ENCODE results near the gene SMARCC1. TPM values are rescaled to one million over a fixed set of nuclear protein-coding genes. Genes with fewer than 3 reads are reported as not detected.

Gene SMARCC1
- total RNA-seq, 6 experiments from 2014 or later = 65.8 to 81.9 (median 69.2) TPM

DNA sequence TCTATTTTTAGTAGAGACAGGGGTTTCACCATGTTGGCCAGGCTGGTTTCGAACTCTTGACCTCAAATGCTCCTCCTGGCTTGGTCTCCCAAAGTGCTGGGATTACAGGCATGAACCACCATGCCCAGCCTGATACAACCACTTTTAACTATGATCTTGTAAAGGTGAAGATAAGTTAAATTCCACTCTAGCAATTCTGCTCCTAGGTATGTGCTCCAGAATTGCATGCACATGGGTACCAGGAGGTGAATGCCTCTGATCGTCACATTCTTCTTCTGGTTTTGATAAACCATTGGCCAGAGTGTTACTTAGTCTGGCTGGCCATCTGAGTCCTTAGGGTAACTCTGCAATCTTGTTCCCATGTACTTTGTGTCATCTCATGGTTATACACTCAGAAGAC lies 225.3 kb downstream of the SMARCC1 start:
- Mint-ChIP-seq H3K27ac (no peak overlapping the region), H3K27me3 (ENCODE audit: insufficient read depth) (peaks cover 21% of the 10 kb centered on the region), H3K4me3 (no peak overlapping the region), H3K36me3 (ENCODE audit: low read depth) (no peaks in the 10 kb centered on the region), H3K9me3 (peaks cover 5% of the 10 kb centered on the region; the same call in 1 of the 2 replicates), H3K4me1 (ENCODE audit: low read depth) (no peaks in the 10 kb centered on the region)
- DNase-seq = no peak
- TF ChIP-seq, protein P1, sequence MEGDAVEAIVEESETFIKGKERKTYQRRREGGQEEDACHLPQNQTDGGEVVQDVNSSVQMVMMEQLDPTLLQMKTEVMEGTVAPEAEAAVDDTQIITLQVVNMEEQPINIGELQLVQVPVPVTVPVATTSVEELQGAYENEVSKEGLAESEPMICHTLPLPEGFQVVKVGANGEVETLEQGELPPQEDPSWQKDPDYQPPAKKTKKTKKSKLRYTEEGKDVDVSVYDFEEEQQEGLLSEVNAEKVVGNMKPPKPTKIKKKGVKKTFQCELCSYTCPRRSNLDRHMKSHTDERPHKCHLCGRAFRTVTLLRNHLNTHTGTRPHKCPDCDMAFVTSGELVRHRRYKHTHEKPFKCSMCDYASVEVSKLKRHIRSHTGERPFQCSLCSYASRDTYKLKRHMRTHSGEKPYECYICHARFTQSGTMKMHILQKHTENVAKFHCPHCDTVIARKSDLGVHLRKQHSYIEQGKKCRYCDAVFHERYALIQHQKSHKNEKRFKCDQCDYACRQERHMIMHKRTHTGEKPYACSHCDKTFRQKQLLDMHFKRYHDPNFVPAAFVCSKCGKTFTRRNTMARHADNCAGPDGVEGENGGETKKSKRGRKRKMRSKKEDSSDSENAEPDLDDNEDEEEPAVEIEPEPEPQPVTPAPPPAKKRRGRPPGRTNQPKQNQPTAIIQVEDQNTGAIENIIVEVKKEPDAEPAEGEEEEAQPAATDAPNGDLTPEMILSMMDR (IDR thresholded peaks at IDR 0.05) = no peak

DNA sequence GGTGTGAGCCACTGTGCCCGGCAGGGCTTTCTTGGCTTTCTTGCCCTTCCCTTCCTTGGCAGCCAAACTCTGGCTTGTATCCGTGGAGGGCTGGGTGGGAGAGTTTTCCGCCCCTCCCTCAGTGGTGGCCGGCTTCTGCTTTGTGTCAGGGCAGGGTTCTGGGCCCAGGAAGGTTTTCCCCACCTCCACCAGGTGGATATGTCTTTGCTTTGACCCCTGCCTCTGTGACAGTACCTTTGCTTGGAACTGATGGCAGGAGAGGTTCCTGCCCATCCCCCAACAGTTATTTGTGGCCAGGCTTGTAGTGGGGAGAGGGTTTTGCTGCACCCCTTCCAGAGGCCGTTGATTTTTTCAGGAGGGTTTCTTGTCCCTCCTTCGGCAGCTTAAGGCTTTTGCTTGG lies 227.4 kb downstream of the SMARCC1 start:
- no peaks in the 10 kb centered on the region for H3K36me3 Mint-ChIP-seq (ENCODE audit: low read depth)
- DNase-seq = no peak
- no peak overlapping the region for H3K4me3 Mint-ChIP-seq
- peaks cover 29% of the 10 kb centered on the region for H3K27me3 Mint-ChIP-seq (ENCODE audit: insufficient read depth)
- no peak overlapping the region for H3K27ac Mint-ChIP-seq
- TF ChIP-seq, protein P1 (IDR thresholded peaks at IDR 0.05) = no peak
- no peaks in the 10 kb centered on the region for H3K4me1 Mint-ChIP-seq (ENCODE audit: low read depth)
- peaks cover 5% of the 10 kb centered on the region; the same call in 1 of the 2 replicates for H3K9me3 Mint-ChIP-seq

DNA sequence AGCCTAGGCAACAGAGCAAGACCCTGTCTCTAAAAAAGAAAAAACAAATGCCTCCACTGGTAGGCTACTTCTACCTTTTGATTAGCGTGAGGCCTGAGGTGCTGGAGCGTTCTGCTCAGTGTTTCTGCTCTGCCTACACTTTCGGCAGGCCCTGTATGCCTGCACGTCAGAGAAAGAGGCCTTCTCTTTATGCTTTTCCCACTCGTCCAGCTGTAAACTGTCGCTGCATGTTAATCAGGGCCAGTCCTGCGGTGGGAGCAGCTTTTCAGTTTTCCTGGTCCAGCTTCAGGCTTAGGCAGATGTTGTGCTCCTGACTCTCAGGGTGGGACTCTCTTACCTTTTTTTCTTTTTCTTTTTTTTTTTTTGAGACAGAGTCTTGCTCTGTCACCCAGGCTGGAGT lies 228.3 kb downstream of the SMARCC1 start:
- H3K36me3 Mint-ChIP-seq (ENCODE audit: low read depth) = no peaks in the 10 kb centered on the region
- H3K9me3 Mint-ChIP-seq = peaks cover 5% of the 10 kb centered on the region; the same call in 1 of the 2 replicates
- TF ChIP-seq, protein P1 (IDR thresholded peaks at IDR 0.05) = no peak
- H3K4me1 Mint-ChIP-seq (ENCODE audit: low read depth) = no peaks in the 10 kb centered on the region
- H3K27me3 Mint-ChIP-seq (ENCODE audit: insufficient read depth) = peaks cover 30% of the 10 kb centered on the region
- no peak overlapping the region for H3K4me3 Mint-ChIP-seq
- no peak for DNase-seq
- H3K27ac Mint-ChIP-seq = no peak overlapping the region

DNA sequence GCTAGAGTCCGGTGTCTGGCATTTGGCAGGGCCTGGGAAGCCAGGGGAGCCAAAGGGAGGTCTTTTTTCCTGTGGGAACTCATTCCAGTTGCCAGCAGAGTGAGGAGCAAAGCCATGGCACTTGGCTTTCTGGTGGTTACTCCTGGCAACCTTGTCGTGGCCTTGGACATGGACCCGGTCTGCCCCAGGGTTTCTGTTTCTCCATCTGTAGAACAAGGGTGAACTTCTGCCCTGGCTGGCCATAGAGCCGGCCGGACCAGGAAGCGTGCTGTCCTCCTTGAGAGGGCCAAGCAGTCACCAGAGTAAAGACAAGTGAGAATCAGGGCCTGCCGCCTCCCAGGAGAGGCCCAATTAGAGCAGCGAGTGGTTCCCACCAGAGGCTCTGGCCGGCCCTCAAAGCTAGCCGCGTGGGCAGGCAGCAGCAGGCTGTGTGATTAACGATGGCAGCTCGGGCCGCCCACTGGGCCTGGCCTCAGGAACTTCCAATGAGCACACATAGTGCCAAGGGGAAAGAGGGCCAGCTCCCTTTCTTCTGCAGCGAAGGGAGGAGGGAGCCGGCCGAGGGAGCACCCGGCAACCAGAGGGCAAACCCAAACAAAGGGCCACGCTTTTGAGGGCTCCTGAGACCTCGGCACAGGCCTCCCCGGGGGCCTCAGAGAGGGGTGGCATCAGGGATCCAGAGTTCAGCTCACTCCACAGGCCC lies 239.1 kb downstream of the SMARCC1 start:
- Mint-ChIP-seq H3K4me3 (no peak overlapping the region), H3K27ac (no peak overlapping the region), H3K4me1 (ENCODE audit: low read depth) (no peaks in the 10 kb centered on the region), H3K27me3 (ENCODE audit: insufficient read depth) (peaks cover 1% of the 10 kb centered on the region), H3K9me3 (no peaks in the 10 kb centered on the region), H3K36me3 (ENCODE audit: low read depth) (no peaks in the 10 kb centered on the region)
- DNase-seq = no peak
- TF ChIP-seq, protein P1 (IDR thresholded peaks at IDR 0.05) = no peak

DNA sequence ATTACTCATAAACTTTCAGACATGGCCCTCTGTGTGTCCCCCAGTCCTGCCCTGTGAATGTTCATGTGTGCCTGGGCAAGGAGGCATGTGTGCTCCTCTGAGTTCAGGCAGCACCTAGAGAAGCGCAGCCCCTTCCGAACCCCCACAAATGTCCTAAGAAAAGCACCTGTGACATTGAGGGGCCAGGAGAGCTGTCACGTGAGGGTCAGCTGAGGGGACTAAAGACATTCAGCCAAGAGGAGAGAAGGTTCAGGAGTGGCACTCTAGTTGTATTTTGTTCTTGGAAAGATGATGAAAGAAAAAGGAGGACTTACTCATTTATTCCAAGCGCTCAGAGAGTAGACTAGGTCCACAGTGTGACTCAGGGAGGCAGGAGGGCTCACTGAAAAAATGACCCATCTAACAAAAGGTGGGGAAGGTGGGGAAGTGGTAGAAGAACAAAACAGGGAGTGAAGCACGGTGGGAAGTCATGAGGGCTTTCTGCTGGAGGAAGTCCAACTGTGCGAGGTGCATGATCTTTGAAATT lies 240.0 kb downstream of the SMARCC1 start:
- no peak overlapping the region for H3K27ac Mint-ChIP-seq
- TF ChIP-seq, protein P1 (IDR thresholded peaks at IDR 0.05) = no peak
- no peaks in the 10 kb centered on the region for H3K4me1 Mint-ChIP-seq (ENCODE audit: low read depth)
- peaks cover 6% of the 10 kb centered on the region for H3K27me3 Mint-ChIP-seq (ENCODE audit: insufficient read depth)
- no peak overlapping the region for H3K4me3 Mint-ChIP-seq
- H3K9me3 Mint-ChIP-seq = no peaks in the 10 kb centered on the region
- DNase-seq = no peak
- no peaks in the 10 kb centered on the region for H3K36me3 Mint-ChIP-seq (ENCODE audit: low read depth)

All from HFFc6 (cell line).